Adrenal gland (tissue), 12 donors: ENCODE measurements around the gene KIAA1210. TPM values are rescaled to one million over a fixed set of nuclear protein-coding genes. Genes with fewer than 3 reads are reported as not detected.
A peak's percentile ranks its signal among the peaks of the same experiment; 100 is the strongest.

ENCODE experiments used
- DNase-seq, 7 donors: peaks; one replicate each; pipeline ENCODE4 v3.0.0-alpha.2; 2019 to 2020
- H3K27ac ChIP-seq, 5 donors: fragments of 200-600 bp; sonication (generic) in 4 of 5; 1 replicate in 3 of 5; 2 replicates in 2 of 5; pipeline versions ENCODE4 v1.5.1 to v1.8.0; 2016 to 2020; ENCODE audit warnings: mild to moderate bottlenecking in 1 of 5
- H3K27me3 ChIP-seq: fragments of 200-600 bp; 2 replicates; pipeline ENCODE4 v1.8.0; 2021
- H3K36me3 ChIP-seq, 2 donors: fragments of 200-600 bp; replicated peaks in 1 of 2; 1 replicate in 1 of 2; 2 replicates in 1 of 2; pipeline versions ENCODE4 v1.5.1 to v1.8.0; 2018 to 2022
- H3K4me1 ChIP-seq, 2 donors: fragments of 200-600 bp; replicated peaks in 1 of 2; 1 replicate in 1 of 2; 2 replicates in 1 of 2; pipeline versions ENCODE4 v1.5.1 to v1.8.0; 2018 to 2021
- H3K4me3 ChIP-seq, 4 donors: fragments of 200-600 bp; sonication (generic) in 3 of 4; one replicate each; pipeline ENCODE4 v1.5.1; 2016 to 2018
- H3K9me3 ChIP-seq, 3 donors: fragments of 200-600 bp; sonication (generic) in 1 of 3; replicated peaks in 1 of 3; 1 replicate in 2 of 3; 2 replicates in 1 of 3; pipeline versions ENCODE4 v1.5.1 to v1.8.0; 2016 to 2021
- POLR2A ChIP-seq, 2 donors: fragments of 450-650 bp; IDR thresholded peaks; one replicate each; pipeline ENCODE4 v1.6.1; 2017; ENCODE audit warnings: antibody characterized with exemption in 2 of 2, mild to moderate bottlenecking in 2 of 2, moderate library complexity in 1 of 2
- WGBS, 4 donors: extraction: QIAGEN DNeasy Blood & Tissue Kit in 2 of 4; methylation state at CpG; one replicate each; pipeline versions ENCODE4 v1.1.5 to v1.1.7; 2013 to 2017; 5-methylcytosine and 5-hydroxymethylcytosine counted together
- intact Hi-C, 2 donors: fragments of 100-400 bp; cut with DNase I; formaldehyde crosslinking; loops; one replicate each; pipeline versions ENCODE4 v1.14.1 to v1.15.0; 2022 to 2023
- polyA plus RNA-seq, 3 donors: library from polyadenylated mRNA; stranded (reverse); fragments of 200-250 nt in 2 of 3; fragments of 350-450 nt in 1 of 3; fragmentation: Illumina TruSeq in 1 of 3; extraction: RNeasy Lipid Tissue Mini Kit (QIAGEN cat#74804) in 1 of 3; gene quantifications; one replicate each; pipeline ENCODE4 v1.2.3, GENCODE V29; 2013 to 2014
- total RNA-seq, 9 donors: library from RNA; depleted of rRNA in 4 of 9; stranded (reverse); fragments of >200 nt in 4 of 9; fragments of 120-200 nt in 1 of 9; fragmentation: NEBNext Ultra II Directional in 1 of 9; extraction: Animal tissue kit (Norgen Biotek cat#: 25700) in 1 of 9; gene quantifications; one replicate each; pipeline versions ENCODE4 v1.1.0 to v1.2.4, GENCODE V29; 2013 to 2023
- TF ChIP-seq, protein P1 (sequence below), 6 experiments: fragments of 450-650 bp in 4 of 6; fragments of 200-600 bp in 2 of 6; sonication (generic) in 1 of 6; IDR thresholded peaks; 1 replicate in 5 of 6; 2 replicates in 1 of 6; pipeline versions ENCODE4 v1.5.1 to v1.8.0; 2016 to 2021; ENCODE audit warnings: antibody characterized with exemption in 6 of 6, mild to moderate bottlenecking in 2 of 6, moderate library complexity in 1 of 6
- donor health status: healthy with polysubstance abuse.
- donor health status: Bipolar disorder and iron deficiency.
- donor health status: DM: yes; HTN: yes; CAD: no.
- donor health status: DM: no; HTN: no; CAD: no.
- donor health status: DM: no; HTN: no; CAD: no.
- donor health status: DM: yes; HTN: yes; CAD: no.

Gene KIAA1210
- total and polyA plus RNA-seq, 12 donors = 0.56 to 12.9 (median 2.7) TPM

DNA sequence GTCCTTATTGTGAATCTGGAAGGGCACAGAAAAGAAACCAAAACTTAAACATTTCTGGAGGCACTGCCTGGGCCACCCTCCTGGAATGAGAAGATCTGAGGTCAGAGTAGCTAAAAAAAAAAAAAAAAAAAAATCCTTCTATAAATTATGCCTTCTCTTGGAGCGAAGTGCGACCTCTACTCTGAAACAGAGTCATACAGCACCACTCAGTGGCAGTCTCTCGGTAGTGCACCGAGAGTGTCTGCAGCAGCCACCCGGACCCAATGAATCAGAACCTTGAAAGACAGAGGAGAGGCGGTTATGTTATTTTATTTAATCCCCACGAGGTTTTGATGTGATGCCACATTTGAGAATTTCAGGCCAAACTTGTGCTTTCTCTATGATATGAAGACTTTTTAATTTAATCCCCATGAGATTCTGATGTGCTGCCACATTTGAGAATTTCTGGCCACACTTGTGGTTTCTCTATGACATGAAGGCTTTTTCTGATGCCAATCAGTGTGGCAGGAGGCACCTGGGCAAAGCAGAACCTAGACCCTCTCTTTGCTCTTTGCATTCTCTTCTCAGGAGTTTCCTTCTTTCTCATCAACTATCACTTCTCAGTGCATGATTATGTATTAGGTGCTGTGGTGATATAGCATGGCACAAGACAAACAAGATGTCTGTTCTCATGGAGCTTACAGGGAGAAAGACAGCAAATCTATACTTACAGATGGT lies 60.4 kb downstream of the KIAA1210 start:
- no peaks in the 10 kb centered on the region for H3K4me1 ChIP-seq
- no peak overlapping the region for H3K27ac ChIP-seq
- intact Hi-C loops = loop anchor here in 1 of 2 donors (5.0 kb wide), 2 partner anchors 60 to 220 kb away; no protein-coding TSS in a partner anchor
- 0 to 5% (median 2%) methylated on average over 7 of the region's 7 CpGs for WGBS, 4 donors
- no peak overlapping the region for H3K4me3 ChIP-seq
- DNase-seq = peak; percentile 66 to 89 (median 82)
- H3K27me3 ChIP-seq = peaks cover 13% of the 10 kb centered on the region
- H3K9me3 ChIP-seq = no peaks in the 10 kb centered on the region
- TF ChIP-seq, protein P1, sequence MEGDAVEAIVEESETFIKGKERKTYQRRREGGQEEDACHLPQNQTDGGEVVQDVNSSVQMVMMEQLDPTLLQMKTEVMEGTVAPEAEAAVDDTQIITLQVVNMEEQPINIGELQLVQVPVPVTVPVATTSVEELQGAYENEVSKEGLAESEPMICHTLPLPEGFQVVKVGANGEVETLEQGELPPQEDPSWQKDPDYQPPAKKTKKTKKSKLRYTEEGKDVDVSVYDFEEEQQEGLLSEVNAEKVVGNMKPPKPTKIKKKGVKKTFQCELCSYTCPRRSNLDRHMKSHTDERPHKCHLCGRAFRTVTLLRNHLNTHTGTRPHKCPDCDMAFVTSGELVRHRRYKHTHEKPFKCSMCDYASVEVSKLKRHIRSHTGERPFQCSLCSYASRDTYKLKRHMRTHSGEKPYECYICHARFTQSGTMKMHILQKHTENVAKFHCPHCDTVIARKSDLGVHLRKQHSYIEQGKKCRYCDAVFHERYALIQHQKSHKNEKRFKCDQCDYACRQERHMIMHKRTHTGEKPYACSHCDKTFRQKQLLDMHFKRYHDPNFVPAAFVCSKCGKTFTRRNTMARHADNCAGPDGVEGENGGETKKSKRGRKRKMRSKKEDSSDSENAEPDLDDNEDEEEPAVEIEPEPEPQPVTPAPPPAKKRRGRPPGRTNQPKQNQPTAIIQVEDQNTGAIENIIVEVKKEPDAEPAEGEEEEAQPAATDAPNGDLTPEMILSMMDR (IDR thresholded peaks at IDR 0.05) = peak; percentile 50 to 85 (median 71)
- TF ChIP-seq POLR2A (IDR thresholded peaks at IDR 0.05) = no peak
- H3K36me3 ChIP-seq = no peaks in the 10 kb centered on the region

DNA sequence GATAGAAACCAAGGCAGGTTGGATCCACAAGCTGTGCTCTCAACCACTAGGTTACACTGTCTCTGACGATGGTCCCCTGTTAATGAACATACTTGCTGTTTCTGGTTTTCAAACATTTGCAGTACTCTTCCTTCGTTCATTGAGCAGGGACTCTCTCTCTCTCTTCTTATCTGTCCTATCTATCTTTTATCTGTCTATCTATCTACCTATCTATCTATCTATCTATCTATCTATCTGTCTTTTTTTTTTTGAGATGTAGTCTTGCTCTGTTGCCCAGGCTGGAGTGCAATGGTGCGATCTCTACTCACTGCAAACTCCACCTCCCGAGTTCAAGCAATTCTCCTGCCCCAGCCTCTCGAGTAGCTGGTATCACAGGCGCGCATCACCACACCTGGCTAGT lies 64.2 kb downstream of the KIAA1210 start:
- TF ChIP-seq, protein P1 (IDR thresholded peaks at IDR 0.05) = no peak
- TF ChIP-seq POLR2A (IDR thresholded peaks at IDR 0.05) = no peak

DNA sequence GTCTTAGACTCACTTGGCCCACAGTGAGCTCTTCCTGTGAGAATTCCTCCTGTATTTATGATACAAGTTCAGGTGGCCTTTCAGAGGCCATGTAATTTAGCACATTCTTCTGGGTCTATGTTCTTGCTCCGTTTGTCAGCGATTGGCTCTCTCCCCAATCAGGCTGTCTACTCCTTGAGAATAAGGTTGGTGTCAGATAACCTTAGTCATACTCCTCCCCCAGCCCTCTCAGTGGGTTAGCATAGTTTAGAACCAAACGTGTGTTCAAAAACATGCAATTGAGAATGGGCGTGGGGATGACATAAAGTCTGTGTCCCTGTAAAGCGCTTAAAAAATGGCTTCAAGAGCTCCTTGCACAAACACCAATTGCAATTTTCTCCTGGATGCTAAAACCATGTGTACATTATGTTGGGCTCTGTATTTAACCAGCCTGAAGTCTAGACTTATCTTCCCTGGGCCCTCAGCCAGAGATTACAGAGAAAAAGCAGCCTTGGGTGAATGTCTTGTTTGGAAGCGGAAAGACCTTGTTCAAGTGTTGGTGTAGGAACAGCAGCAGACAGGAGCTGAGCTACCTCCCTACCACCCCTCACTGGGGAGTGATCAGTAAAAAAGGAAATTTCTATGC lies 64.8 kb downstream of the KIAA1210 start:
- peak in 1 of 7 donors; percentile 2 for DNase-seq
- WGBS, 4 donors = 52 to 56% (median 54%) methylated on average over 6 of the region's 6 CpGs
- no peak overlapping the region for H3K4me3 ChIP-seq
- H3K9me3 ChIP-seq = no peaks in the 10 kb centered on the region
- TF ChIP-seq, protein P1 (IDR thresholded peaks at IDR 0.05) = no peak
- TF ChIP-seq POLR2A (IDR thresholded peaks at IDR 0.05) = no peak
- no peak overlapping the region for H3K27ac ChIP-seq
- peaks cover 11% of the 10 kb centered on the region for H3K27me3 ChIP-seq
- intact Hi-C loops = no loop called here
- no peaks in the 10 kb centered on the region for H3K4me1 ChIP-seq
- H3K36me3 ChIP-seq = no peaks in the 10 kb centered on the region

More for the DNA sequence above, 64.2 kb downstream of the KIAA1210 start:
- Histone ChIP-seq H3K4me3 (no peak overlapping the region), H3K4me1 (no peaks in the 10 kb centered on the region), H3K36me3 (no peaks in the 10 kb centered on the region), H3K27ac (no peak overlapping the region), H3K27me3 (peaks cover 10% of the 10 kb centered on the region), H3K9me3 (no peaks in the 10 kb centered on the region)
- 83 to 88% (median 85%) methylated on average over 7 of the region's 7 CpGs for WGBS, 4 donors
- no peak for DNase-seq
- intact Hi-C loops = no loop called here

DNA sequence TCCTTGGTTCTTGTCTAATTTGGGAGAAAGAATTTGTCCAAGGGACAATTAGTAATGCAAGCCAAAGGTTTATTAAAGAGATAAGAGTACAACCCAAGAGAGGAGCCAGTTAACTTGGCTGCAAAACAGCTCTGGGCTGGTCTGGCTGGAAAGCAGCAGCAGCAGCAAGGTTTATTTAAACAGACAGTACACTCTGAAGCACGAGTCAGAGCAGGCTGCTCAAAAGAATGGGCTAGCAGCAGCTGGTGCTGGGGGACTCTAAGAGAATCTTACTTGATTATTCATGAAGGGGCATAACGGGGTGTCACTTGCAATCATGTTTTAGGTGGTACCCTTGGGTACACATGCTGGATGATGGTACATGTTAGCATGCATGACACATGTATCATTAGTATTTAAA lies 71.9 kb downstream of the KIAA1210 start:
- H3K27me3 ChIP-seq = peaks cover 11% of the 10 kb centered on the region
- no peaks in the 10 kb centered on the region for H3K4me1 ChIP-seq
- DNase-seq = peak in 4 of 7 donors; percentile 22 to 51 (median 26)
- no peaks in the 10 kb centered on the region for H3K36me3 ChIP-seq
- no peak overlapping the region for H3K27ac ChIP-seq
- intact Hi-C loops = no loop called here
- WGBS, 4 donors = 42 to 67% (median 57%) methylated on average over 2 of the region's 2 CpGs
- H3K9me3 ChIP-seq = no peaks in the 10 kb centered on the region
- H3K4me3 ChIP-seq = no peak overlapping the region
- TF ChIP-seq, protein P1 (IDR thresholded peaks at IDR 0.05) = no peak
- TF ChIP-seq POLR2A (IDR thresholded peaks at IDR 0.05) = no peak
